Jurkat, Clone E6-1 (cell line): ENCODE measurements around the gene IQCM.

Source experiments
- DNase-seq: peaks from one replicate; pipeline ENCODE4 v3.0.0-alpha.2; 2011; ENCODE audit warnings: low read depth, low spot score
- H3K4me3 ChIP-seq: 2 replicates; pipeline ENCODE4 v1.5.1; 2011; ENCODE audit warnings: mild to moderate bottlenecking, low read length, control low read depth, moderate library complexity

Gene IQCM

DNA sequence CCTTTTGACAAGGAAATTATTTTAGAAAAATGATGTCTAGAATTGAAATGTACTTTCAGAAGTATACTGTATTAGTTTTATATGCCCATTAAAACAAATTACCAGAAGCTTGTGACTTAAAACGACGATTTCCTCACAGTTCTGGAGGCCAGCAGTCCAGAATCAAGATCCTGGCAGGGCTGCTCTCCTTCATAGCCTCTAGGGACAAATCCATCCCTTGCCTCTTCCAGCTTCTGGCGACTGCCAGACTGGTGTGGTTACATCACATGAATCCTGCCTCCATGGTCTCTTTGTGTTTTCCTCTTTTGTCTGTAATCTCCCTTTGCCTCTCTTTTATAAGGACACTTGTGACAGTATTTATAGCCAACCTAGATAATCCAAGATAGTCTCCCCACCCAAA, 97.1 kb downstream of the IQCM start:
- no peak for DNase-seq
- no peak overlapping the region for H3K4me3 ChIP-seq

DNA sequence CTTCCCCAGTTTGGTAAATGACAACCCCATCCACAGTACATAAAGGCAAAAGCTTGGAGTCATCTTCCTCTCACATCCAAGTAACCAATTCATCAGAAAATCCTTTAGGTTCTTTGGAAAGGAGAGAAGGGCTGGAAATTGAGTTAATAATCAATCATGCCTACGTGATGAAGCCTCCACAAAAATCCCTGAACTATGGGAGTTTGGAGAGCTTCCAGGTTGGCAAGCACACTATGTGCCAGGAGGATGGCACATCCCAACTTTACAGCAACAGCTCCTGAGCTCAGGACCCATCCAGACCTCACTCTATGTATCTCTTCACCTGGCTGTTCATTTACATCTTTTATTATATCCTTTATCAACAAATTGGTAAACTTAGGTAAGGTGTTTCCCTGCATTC, 98.9 kb downstream of the IQCM start:
- H3K4me3 ChIP-seq, result no peak overlapping the region
- no peak for DNase-seq

DNA sequence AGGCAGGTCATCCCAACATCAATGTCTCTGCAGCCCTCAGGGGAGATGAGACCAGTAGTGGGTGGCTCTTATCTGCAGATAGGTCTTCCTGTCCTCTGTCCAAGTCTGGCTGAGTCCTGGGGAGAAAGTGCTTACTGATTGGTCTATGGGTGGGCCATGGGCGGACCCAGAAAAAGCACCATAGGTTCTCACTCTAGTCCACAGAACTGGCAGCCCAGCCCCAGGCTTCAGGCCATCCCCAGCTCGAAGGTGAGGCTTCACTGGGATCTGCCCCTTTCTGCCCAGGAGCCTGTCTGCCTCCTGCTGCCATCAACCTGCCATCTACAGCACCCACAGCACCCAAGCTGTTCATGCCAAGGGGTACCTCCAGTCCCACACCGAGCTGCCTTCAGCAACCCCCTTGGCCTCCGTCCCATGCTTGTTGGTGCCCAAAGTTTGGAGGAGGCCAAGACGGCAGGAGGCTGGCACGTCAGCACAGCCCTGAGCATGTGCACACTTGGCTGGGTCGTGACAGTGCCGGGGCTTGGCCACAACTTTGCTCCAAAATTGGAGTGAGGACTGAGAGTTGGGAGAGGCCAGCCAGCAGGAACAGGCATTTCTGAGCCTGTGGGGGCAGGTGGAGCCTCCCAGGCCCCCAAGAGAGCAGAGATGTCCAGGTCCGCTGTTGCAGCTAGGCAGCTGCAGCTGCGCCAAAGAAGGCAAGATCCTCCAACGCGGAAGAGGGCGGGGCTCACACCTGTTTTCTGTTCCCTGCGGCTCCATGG, 99.6 kb downstream of the IQCM start:
- DNase-seq, result no peak
- no peak overlapping the region for H3K4me3 ChIP-seq

DNA sequence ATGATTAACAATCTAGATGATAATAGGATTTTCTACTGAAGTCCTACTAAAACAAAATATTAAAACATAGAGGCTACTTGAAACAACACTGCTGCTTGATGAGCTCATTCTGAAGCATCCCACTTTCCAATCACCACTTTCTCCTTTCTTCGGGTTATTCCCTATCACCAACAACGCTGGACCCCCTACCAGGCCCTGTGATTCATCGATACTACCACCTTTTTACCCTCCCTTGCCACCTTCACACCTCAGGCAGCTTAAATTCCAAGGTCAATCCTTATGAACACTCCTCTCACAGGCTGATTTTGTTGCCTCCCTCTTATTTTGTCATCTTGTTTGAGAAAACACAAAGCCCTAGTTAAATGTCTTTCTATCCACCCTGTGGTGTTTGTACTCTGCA, 102.6 kb downstream of the IQCM start:
- DNase-seq, result no peak
- H3K4me3 ChIP-seq, result no peak overlapping the region

DNA sequence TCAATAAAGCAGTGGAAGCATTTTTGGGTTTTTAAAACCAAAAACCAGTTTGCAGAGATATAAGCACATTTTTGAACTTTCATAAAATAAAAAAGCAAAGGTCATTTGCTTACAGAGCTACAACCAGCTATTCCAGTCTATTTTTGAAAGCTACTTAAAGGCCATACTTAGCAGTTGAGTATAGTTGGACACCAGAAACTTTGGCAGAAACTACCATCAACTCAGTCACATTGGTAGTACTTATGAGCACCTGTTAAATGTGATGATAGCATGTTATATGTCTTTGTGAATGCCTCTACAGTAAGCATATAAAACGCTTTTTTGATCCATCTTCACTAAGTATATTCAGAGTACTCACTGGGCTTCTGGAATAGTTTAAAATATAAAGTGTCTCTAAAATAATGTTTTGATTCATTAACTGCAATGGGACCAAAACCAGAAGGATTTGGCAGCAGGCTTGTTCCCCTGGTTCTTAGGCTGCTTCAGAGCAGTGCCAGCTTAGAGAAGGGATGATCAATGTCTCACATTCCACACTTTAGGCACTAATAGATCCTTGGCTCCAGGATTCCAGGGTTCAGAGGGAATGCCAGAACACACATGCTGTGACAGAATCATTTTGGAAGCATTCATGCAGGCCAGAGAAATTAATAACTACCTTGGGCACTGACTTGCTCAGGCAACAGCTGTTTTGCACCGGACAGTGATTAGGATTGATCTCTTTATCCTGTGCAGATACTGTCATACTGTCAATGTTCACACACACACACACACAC, 103.9 kb downstream of the IQCM start:
- no peak for DNase-seq
- H3K4me3 ChIP-seq, result no peak overlapping the region

DNA sequence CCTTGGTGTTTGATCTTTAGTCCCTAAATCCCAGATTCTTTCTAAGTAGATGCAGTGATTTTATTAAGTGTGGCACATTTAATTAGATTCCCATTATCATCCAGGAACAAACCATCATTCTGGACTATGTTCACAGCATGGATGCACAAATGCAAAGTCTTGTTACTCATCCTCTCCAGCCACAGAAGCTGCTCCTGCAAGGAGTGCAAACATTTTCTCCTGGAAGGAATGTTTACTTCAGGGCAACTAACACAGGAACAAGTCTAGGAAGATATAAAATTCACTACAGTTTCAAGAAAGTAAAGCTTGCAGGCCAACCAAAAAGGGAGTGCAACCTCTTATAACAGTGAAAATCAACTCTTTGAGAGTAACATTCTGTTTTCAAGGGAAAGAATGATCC, 106.0 kb downstream of the IQCM start:
- no peak overlapping the region for H3K4me3 ChIP-seq
- no peak for DNase-seq

DNA sequence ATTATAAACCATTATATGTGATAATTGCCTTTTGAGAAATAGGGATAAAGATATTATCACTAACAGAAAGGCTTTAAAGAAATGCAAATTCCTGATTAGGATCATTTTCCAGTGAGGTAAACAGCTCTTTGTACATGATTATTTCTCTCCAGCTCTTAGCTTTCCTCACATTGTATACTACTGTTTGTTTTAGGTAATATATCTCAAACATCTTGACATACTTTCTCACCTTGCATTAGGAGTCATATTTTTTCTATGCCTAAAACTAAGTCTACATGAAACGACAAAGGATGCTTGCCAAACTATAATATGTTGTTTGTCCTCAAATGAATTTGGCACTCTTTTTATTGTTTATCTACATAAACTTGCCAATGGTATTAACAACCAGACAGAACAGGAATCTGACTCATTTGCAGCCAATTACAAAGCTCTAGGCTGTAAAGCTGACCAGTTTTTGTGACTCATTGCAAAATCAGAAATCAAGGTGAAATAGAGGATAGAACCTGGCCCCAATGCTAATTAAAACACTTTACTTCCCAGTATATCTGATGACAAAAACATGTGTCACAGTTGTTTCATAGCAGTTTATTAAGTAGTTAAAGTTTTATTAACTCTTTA, 107.0 kb downstream of the IQCM start:
- H3K4me3 ChIP-seq, result no peak overlapping the region
- no peak for DNase-seq

DNA sequence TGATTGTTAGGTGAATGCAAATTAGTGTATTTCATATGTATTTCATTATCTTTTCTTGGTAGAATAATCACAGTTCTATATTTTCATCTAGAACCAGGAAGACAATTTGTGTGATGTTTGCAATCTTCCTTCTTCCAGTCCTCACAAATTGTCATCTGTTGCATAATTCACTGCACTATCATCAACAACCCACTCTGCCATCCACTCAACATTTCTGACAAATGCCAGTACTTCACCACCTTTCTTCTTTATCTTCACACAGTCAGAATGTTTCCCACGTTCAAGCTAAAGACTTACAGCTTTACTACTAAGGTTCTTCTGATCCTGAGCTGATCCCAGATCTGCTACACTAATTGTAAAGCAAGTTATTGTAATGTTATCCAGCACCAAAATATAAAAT, 107.8 kb downstream of the IQCM start:
- DNase-seq, result no peak

DNA sequence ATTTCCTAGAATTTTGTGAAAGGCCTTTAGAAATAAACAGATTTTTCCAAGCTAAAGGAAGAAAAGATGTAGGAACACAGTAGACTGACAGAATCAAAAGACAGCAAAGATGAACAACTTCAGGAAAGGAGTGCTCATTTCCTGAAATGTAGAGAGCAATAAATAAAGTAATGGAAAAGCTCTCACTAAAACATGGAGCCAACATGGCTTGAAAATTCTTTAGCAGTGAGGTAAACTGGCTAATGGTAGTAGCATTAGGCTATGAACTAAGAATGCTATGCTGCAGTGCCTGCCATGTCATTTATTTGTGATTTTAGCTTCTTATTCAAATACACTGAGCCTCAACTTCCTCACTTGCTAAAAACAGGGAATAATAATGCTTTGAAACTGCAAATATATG, 108.7 kb downstream of the IQCM start:
- DNase-seq, result no peak
- H3K4me3 ChIP-seq, result no peak overlapping the region

More for the DNA sequence above, 107.8 kb downstream of the IQCM start:
- no peak overlapping the region for H3K4me3 ChIP-seq

DNA sequence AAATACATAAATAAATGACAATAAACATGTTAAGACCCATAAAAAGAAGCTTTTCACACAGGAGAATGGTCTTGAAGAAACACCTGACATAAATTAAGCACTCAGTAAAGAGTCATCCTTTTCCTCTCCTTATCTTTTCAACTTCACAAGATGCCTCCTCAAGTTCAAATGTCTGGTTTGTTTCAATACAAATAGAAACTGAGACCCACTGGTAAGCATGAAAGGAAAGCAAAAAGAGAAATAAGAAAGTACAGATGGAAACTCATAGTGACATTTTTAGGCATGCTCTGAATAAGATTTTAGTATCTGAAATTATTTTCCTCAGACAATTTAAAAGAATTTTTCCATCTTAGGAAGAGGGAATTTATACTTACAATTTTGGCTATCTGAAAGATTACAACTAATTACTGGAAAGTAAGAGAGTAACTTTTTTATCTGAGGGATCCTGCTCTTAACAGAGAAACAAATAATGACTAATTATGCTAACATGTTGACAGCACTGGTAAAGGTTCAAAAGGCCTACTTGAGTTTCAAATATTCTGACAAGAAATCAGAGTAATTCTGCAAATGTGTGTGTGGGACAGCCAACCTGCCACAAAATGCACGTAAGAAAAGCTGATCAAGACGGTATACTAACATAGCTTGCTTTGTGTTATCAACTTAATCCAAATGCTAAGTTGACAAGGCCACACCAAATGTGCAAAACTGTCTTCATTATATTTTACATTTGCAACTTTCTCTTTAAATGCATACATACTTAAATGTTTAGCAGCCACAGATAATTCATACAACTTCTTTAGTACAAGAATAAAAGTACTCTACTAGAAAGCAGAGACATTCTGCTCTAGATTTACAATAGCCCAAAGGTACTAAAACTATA, 113.0 kb downstream of the IQCM start:
- no peak overlapping the region for H3K4me3 ChIP-seq
- DNase-seq, result no peak

DNA sequence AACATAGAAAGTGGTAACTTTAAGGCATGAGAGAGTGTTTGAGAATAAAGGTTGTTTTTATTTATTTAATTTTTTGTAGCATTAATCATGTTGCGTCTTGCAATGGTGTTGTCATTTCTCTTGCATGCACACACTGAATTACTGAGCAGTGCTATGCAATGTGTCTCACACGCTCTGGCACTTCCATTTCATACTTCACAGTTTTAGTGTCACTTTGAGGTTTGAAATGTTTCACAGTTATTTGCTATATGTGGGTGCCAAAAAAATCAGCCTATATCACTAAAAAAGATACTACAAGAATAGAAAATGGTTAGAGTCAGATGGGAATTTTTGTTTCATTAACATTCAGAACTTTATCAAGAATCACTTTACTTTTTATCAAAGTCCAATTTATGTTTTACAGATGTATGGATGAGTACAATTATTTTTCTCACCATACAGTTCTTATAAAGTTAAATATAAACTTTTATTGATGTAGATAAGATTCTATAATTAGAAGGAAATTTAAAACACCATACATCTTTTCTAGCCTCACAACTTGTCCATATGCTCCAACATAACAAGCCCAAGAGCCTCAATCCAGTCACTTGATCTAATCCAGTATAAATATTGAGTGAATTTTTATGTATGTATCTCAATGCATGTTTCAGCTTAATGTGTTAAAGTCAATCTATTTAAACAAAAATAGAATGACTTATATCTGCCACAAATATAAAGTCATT, 114.0 kb downstream of the IQCM start:
- no peak overlapping the region for H3K4me3 ChIP-seq
- no peak for DNase-seq

DNA sequence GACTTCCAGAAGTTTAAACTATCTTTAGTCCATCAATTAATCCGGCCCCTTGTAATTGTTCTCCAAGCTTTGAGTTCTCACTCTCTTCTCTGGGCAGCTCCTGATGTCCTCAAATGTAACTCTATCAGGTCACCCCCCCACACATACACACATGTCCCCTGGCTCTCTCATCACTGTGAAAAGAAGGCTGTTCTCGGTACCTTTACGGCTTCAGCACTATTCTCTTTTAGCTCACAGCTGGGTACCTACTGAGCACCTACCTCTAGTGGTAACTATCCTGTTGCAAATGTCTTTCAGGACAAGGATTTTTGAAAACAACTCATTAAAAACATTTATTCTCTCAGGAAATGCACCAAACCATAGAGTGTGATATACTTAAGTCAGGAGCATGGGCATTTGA, 115.4 kb downstream of the IQCM start:
- no peak for DNase-seq

DNA sequence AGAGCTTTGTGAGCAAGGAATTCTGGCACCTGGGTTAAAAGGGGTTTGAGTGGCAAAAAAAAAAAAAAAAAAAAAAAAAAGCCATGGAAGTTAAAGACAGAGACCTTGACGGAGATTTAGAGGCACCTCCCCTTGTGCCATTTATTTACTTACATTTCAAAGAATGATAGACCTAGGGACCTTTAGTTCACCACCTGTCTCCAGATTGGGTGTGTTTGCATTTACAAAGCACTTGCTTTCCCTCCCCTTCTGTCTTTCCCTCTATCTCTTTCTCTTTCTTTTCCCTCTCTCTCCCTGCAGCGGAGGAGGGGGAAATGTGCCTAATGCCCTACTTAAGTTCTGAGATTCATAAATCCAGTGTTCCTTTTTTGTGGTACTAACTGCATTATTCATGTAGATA, 116.0 kb downstream of the IQCM start:
- no peak for DNase-seq
- no peak overlapping the region for H3K4me3 ChIP-seq

More for the DNA sequence above, 115.4 kb downstream of the IQCM start:
- no peak overlapping the region for H3K4me3 ChIP-seq

DNA sequence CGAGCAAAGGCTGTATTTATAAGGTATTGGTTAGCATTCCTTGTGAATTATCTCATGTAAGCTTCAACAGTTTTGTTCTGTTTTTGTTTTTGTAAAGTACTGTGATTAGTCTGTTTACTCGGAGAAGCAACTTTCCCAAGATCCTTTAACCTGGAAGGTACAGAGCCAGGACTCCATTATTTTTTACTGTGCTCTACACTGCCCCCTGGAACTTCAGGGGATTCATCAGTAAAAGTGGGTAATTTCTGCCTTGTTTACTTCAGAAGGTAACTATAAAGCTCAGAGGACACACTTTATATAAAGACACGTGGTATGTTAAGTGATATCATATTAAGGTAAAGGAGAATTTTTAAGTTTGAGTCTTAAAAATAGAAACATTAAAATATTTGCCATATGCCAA, 124.9 kb downstream of the IQCM start:
- no peak for DNase-seq
- H3K4me3 ChIP-seq, result no peak overlapping the region

DNA sequence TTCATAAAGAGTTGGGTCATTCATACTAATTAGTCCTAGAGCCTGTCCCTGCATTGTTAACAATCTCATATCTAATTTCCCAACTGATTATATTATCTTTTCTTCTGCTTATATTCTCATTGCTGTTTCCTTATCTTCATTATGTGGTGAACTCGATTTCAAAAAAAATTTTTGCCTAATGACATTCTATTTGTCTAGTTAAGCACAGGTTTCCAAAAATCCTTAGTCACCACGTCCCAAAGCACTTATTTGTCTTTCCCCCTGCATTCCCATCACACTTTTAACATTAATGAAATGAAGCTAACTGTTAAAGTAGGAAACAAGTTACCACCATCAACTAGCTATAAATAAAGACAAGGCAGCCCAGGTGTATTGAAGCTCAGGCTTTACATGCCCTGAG, 131.1 kb downstream of the IQCM start:
- no peak overlapping the region for H3K4me3 ChIP-seq
- DNase-seq, result no peak

DNA sequence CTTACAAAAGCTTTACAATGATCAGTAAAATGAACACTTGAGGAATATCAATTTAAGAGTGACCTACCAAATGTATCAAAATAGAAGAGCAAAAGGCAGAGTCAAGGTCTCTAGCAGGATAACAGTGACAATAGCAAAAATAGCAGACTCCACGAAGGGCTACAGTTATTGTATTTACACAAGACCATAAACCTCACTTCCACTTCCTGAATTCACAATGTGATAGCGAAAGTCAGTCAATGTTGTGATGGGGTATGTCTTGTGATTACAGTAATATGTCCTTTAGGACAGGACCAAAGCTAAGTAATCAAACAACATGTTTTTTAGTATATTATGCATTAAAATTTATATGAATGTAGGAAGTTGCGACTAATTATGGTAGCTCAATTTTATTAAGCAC, 139.6 kb downstream of the IQCM start:
- DNase-seq, result no peak

DNA sequence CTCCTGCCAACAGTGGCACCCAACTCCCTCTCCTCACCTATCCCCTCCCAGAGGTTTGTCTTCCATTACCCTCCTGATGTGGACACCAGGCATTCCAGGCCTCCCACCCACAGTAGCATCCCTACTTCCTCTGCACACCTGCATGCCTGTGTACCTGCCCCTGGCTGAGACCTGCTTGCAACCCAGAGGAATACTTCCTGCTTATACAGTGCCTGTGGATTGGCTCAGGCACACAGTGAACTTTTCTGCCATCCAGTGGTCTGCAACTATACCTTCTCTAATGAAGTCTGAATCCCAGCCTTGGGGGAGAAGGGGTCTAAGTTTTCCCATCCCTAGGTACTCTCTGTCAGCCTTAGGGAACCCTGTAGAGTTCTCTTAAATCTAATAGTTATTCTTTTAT, 169.9 kb downstream of the IQCM start:
- DNase-seq, result no peak
- no peak overlapping the region for H3K4me3 ChIP-seq

More for the DNA sequence above, 139.6 kb downstream of the IQCM start:
- no peak overlapping the region for H3K4me3 ChIP-seq

DNA sequence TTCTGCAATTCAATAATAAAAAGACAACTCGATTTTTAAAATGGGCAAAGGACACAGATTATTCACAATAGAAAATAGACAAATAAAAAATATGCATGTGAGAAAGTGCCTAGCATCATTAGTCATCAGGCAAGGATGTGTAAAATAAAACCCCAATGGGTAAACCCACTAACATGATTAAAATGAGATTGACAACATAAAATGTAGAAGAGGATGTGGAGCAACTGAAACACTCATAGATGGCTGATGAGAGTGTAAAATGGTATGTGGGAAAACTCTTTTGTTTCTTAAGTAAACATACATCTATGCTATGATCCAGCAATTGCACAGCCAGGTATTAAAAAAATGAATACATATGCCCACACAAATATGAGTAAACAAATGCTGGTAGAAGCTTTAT, 177.6 kb downstream of the IQCM start:
- no peak overlapping the region for H3K4me3 ChIP-seq
- no peak for DNase-seq

DNA sequence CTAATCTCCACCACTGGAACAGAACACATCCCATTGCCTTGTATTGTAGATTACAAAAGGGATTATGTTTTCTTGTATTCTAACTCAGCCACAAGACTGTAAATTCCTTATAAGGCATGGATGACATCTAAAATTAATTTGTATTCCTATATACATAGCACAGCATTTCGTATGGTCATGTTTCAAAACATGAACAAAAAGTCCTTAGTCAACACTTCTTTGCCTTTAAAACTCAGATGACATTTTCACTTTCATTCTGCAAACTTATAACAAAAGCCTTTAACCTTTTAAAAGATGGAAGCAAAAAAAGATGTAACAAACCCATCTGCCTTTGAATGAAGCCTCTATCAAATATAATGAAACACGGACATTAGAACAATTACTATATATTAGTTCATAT, 181.3 kb downstream of the IQCM start:
- DNase-seq, result no peak

More for the DNA sequence above, 181.3 kb downstream of the IQCM start:
- no peak overlapping the region for H3K4me3 ChIP-seq
